ENCODE results near the gene SLC4A8.

SLC4A8 gene

DNA sequence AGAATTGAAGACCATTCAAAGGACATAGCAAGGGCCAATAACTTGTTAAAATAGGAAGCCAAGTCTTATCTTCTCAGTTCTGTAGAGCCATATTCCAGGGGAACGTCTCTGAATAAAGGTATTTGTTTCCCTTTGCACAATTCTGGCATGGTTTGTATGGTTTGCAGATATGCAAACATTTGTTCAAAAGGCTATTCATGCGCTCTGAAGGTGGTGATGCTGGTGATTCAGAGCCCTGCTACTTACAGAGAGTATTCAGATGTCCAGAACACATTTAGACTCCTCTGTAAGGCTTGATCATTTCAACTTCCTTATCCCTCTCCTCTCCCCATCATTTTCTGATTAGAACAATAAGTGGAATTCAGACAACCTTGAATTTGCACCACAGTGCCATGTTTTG lies 35.9 kb downstream of the SLC4A8 start:
- no peak overlapping the region for H3K4me3 ChIP-seq (ENCODE audit: control insufficient read depth, low read depth, low read length)
- no peak for DNase-seq (ENCODE audit: low read depth)
- TF ChIP-seq, protein P1, sequence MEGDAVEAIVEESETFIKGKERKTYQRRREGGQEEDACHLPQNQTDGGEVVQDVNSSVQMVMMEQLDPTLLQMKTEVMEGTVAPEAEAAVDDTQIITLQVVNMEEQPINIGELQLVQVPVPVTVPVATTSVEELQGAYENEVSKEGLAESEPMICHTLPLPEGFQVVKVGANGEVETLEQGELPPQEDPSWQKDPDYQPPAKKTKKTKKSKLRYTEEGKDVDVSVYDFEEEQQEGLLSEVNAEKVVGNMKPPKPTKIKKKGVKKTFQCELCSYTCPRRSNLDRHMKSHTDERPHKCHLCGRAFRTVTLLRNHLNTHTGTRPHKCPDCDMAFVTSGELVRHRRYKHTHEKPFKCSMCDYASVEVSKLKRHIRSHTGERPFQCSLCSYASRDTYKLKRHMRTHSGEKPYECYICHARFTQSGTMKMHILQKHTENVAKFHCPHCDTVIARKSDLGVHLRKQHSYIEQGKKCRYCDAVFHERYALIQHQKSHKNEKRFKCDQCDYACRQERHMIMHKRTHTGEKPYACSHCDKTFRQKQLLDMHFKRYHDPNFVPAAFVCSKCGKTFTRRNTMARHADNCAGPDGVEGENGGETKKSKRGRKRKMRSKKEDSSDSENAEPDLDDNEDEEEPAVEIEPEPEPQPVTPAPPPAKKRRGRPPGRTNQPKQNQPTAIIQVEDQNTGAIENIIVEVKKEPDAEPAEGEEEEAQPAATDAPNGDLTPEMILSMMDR (IDR thresholded peaks at IDR 0.05; ENCODE audit: control insufficient read depth, insufficient read depth, low read depth, low read length, missing control alignments) = no peak

- no peak overlapping the region for H3K4me3 ChIP-seq (ENCODE audit: control insufficient read depth, low read depth, low read length)
- no peak for DNase-seq (ENCODE audit: low read depth)
- TF ChIP-seq, protein P1 (IDR thresholded peaks at IDR 0.05; ENCODE audit: control insufficient read depth, insufficient read depth, low read depth, low read length, missing control alignments) = no peak
These were observed 40.9 kb downstream of the SLC4A8 start for GRCh38 chr12:51465491-51465890.

DNA sequence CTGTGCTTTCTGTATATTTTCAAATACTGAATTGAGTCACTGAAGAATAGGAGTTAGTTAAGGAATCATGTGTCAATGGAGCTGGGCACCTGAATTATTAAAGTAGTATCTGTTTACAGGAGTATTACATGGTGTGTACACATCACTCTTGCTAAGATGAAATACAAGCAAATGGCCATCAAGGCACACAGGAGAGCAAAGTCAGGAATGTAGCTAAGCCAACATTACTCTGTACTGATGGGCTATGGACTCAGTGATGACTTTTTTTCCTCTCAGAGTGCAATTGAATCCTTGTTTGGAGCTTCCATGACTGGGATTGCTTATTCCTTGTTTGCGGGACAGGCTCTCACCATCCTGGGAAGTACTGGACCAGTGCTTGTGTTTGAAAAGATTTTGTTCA lies 45.5 kb downstream of the SLC4A8 start:
- TF ChIP-seq, protein P1 (IDR thresholded peaks at IDR 0.05; ENCODE audit: control insufficient read depth, insufficient read depth, low read depth, low read length, missing control alignments) = no peak
- DNase-seq (ENCODE audit: low read depth) = no peak
- H3K4me3 ChIP-seq (ENCODE audit: control insufficient read depth, low read depth, low read length) = no peak overlapping the region

DNA sequence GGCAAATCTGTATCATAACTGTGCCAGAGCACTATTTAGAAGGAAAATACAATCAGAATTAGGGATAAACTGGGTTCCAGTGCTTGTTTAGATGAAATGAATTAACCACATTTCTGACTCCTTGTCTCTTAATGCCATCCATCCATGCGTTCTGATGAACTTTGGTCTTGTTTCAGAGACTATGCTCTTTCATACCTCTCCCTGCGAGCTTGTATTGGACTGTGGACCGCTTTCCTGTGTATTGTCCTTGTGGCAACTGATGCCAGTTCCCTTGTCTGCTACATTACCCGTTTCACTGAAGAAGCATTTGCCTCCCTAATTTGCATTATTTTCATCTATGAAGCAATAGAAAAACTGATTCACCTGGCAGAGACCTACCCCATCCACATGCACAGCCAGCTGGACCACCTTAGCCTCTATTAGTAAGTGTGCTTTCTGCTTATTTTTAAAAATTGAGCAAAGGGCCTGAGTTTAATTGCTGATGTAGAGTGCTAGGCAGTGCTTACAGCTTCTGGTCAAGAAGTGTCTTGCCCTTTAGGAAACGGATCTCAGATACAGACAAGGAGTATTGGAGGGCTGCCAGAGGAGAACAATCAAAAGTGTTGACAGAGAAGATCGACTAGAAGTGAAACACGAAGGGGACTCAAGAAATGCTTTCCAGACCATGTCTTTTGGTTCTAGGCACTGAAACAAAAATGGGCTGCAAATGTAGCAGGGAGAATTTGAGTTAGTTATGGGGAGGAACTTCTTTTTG lies 46.7 kb downstream of the SLC4A8 start:
- DNase-seq (ENCODE audit: low read depth) = no peak
- H3K4me3 ChIP-seq (ENCODE audit: control insufficient read depth, low read depth, low read length) = no peak overlapping the region
- TF ChIP-seq, protein P1 (IDR thresholded peaks at IDR 0.05; ENCODE audit: control insufficient read depth, insufficient read depth, low read depth, low read length, missing control alignments) = no peak

- no peak for DNase-seq (ENCODE audit: low read depth)
- TF ChIP-seq, protein P1 (IDR thresholded peaks at IDR 0.05; ENCODE audit: control insufficient read depth, insufficient read depth, low read depth, low read length, missing control alignments) = no peak
- H3K4me3 ChIP-seq (ENCODE audit: control insufficient read depth, low read depth, low read length) = no peak overlapping the region
These were observed 48.4 kb downstream of the SLC4A8 start for GRCh38 chr12:51472984-51473383.

- TF ChIP-seq, protein P1 (IDR thresholded peaks at IDR 0.05; ENCODE audit: control insufficient read depth, insufficient read depth, low read depth, low read length, missing control alignments) = no peak
- H3K4me3 ChIP-seq (ENCODE audit: control insufficient read depth, low read depth, low read length) = no peak overlapping the region
- DNase-seq (ENCODE audit: low read depth) = no peak
These were observed 49.3 kb downstream of the SLC4A8 start for GRCh38 chr12:51473947-51474346.

All from AG09309 (cell line).